IMR-90 (cell line): ENCODE results near the gene TRNAU1AP. TPM values are rescaled to one million over a fixed set of nuclear protein-coding genes. Genes with fewer than 3 reads are reported as not detected.

Experiments used
- ATAC-seq: fragments of 200-7000 bp; cut with Tn5 transposase; 2 replicates; pipeline ENCODE4 v1.9.1; 2020; ENCODE audit warnings: low read depth, mild to moderate bottlenecking, moderate library complexity
- BruUV-seq: library from RNA; stranded (reverse); fragments of 400-500 nt; replicated peaks from 2 replicates; lab custom pipeline; 2021; lab: Mats Ljungman, UMichigan
- CTCF ChIA-PET: fragments of 300-600 bp; formaldehyde crosslinking; extraction: SDS; loops from one replicate; lab custom pipeline; 2021; ENCODE audit warnings: antibody characterized with exemption; lab: Yijun Ruan, JAX
- POLR2A ChIA-PET: fragments of 300-600 bp; sonication (Branson Sonifier 250); formaldehyde crosslinking; loops from one replicate; lab custom pipeline; 2022; ENCODE audit warnings: antibody characterized with exemption; ENCODE audit not compliant: unreplicated experiment; lab: Charles Lee
- DNase-seq: peaks from one replicate; pipeline ENCODE4 v3.0.0; 2013
- H2AFZ ChIP-seq: replicated peaks from 2 replicates; pipeline ENCODE3; 2013; ENCODE audit warnings: low read length, mild to moderate bottlenecking; ENCODE audit not compliant: poor library complexity
- H2AK5ac ChIP-seq: 2 replicates; pipeline ENCODE4 v1.6.1; 2013; ENCODE audit warnings: low read depth, low read length, inconsistent platforms
- H2AK9ac ChIP-seq: replicated peaks from 2 replicates; pipeline ENCODE3; 2013; ENCODE audit warnings: mild to moderate bottlenecking, low read depth, low read length, moderate library complexity; ENCODE audit not compliant: poor library complexity
- H2BK120ac ChIP-seq: 2 replicates; pipeline ENCODE4 v1.6.1; 2013; ENCODE audit warnings: low read depth, low read length, inconsistent platforms
- H2BK15ac ChIP-seq: 3 replicates; pipeline ENCODE4 v1.6.1; 2013; ENCODE audit warnings: low read depth, low read length, inconsistent platforms
- H2BK20ac ChIP-seq: 2 replicates; pipeline ENCODE4 v1.6.1; 2013; ENCODE audit warnings: low read depth, mild to moderate bottlenecking, inconsistent platforms, low read length, moderate library complexity
- H2BK5ac ChIP-seq: 2 replicates; pipeline ENCODE4 v1.6.1; 2013; ENCODE audit warnings: mild to moderate bottlenecking, low read depth, low read length, inconsistent platforms; ENCODE audit not compliant: poor library complexity, severe bottlenecking
- H3K14ac ChIP-seq: replicated peaks from 2 replicates; pipeline ENCODE4 v1.6.1; 2013; ENCODE audit warnings: low read depth, low read length, inconsistent platforms
- H3K18ac ChIP-seq: 2 replicates; pipeline ENCODE4 v1.6.1; 2013; ENCODE audit warnings: low read depth, low read length, control low read depth
- H3K23ac ChIP-seq: 2 replicates; pipeline ENCODE4 v1.6.1; 2013; ENCODE audit warnings: low read depth, low read length, inconsistent platforms
- H3K27ac ChIP-seq: 2 replicates; pipeline ENCODE4 v1.5.1; 2013; ENCODE audit warnings: mild to moderate bottlenecking, control low read depth, low read length; ENCODE audit not compliant: insufficient read depth
- H3K27me3 ChIP-seq: 2 replicates; pipeline ENCODE4 v1.6.1; 2013; ENCODE audit warnings: low read length; ENCODE audit not compliant: control insufficient read depth, insufficient read depth
- H3K36me3 ChIP-seq: 2 replicates; pipeline ENCODE4 v1.6.1; 2013; ENCODE audit warnings: low read length, mixed read lengths; ENCODE audit not compliant: control insufficient read depth, insufficient read depth
- H3K4ac ChIP-seq: 2 replicates; pipeline ENCODE4 v1.6.1; 2013; ENCODE audit warnings: low read depth, low read length, inconsistent platforms
- H3K4me1 ChIP-seq: 2 replicates; pipeline ENCODE4 v1.6.1; 2013; ENCODE audit warnings: low read length, mixed read lengths; ENCODE audit not compliant: control insufficient read depth, insufficient read depth
- H3K4me2 ChIP-seq: 2 replicates; pipeline ENCODE4 v1.6.1; 2013; ENCODE audit warnings: low read depth, mild to moderate bottlenecking, control low read depth, low read length, moderate library complexity
- H3K4me3 ChIP-seq: 2 replicates; pipeline ENCODE4 v1.5.1; 2013; ENCODE audit warnings: low read depth, mild to moderate bottlenecking, control low read depth, low read length, moderate library complexity; ENCODE audit not compliant: insufficient read depth
- H3K56ac ChIP-seq: 2 replicates; pipeline ENCODE4 v1.6.1; 2013; ENCODE audit warnings: low read length, inconsistent platforms; ENCODE audit not compliant: insufficient read depth; ENCODE audit errors: extremely low read depth
- H3K79me1 ChIP-seq, 2 experiments: 2 replicates each; pipeline ENCODE4 v1.6.1; 2013; ENCODE audit warnings: low read length in 2 of 2, inconsistent platforms in 1 of 2, low read depth in 1 of 2
- H3K9ac ChIP-seq: 2 replicates; pipeline ENCODE4 v1.6.1; 2013; ENCODE audit warnings: low read depth, low read length, control low read depth
- H3K9me1 ChIP-seq: 2 replicates; pipeline ENCODE4 v1.6.1; 2013; ENCODE audit warnings: low read length, inconsistent platforms; ENCODE audit not compliant: insufficient read depth
- H3K9me3 ChIP-seq: 2 replicates; pipeline ENCODE4 v1.6.1; 2013; ENCODE audit warnings: low read length; ENCODE audit not compliant: control insufficient read depth, insufficient read depth
- H4K20me1 ChIP-seq: 2 replicates; pipeline ENCODE4 v1.6.1; 2013; ENCODE audit warnings: low read length, inconsistent platforms; ENCODE audit not compliant: insufficient read depth
- H4K5ac ChIP-seq: 2 replicates; pipeline ENCODE4 v1.6.1; 2013; ENCODE audit warnings: mild to moderate bottlenecking, low read depth, low read length, control low read depth
- H4K8ac ChIP-seq, 2 experiments: 2 replicates each; pipeline ENCODE4 v1.6.1; 2013; ENCODE audit warnings: low read depth in 2 of 2, low read length in 2 of 2, control low read depth in 1 of 2, inconsistent platforms in 1 of 2
- H4K91ac ChIP-seq: 2 replicates; pipeline ENCODE4 v1.6.1; 2013; ENCODE audit warnings: low read depth, low read length, inconsistent platforms; ENCODE audit not compliant: insufficient read depth
- BHLHE40 ChIP-seq: fragments of 150-350 bp; IDR thresholded peaks from 2 replicates; pipeline ENCODE4 v1.6.1; 2016; ENCODE audit warnings: mild to moderate bottlenecking, low read depth, low read length
- CEBPB ChIP-seq: IDR thresholded peaks from 2 replicates; pipeline ENCODE4 v1.6.1; 2012; ENCODE audit warnings: low read depth, low read length, improper control_type of control experiment
- CHD1 ChIP-seq: IDR thresholded peaks from 2 replicates; pipeline ENCODE4 v1.6.1; 2012; ENCODE audit warnings: low read depth, low read length, improper control_type of control experiment
- CTCF ChIP-seq: conservative IDR thresholded peaks from 2 replicates; pipeline ENCODE4 v1.5.1; 2012; ENCODE audit warnings: mild to moderate bottlenecking, low read depth, low read length, improper control_type of control experiment
- ELK1 ChIP-seq: fragments of 150-350 bp; IDR thresholded peaks from 2 replicates; pipeline ENCODE4 v1.6.1; 2016; ENCODE audit warnings: low read depth, mild to moderate bottlenecking, low read length, moderate library complexity, borderline replicate concordance
- FOS ChIP-seq: fragments of 150-350 bp; IDR thresholded peaks from 2 replicates; pipeline ENCODE4 v1.6.1; 2016; ENCODE audit warnings: low read depth, low read length
- MAFK ChIP-seq: IDR thresholded peaks from 2 replicates; pipeline ENCODE4 v1.6.1; 2012; ENCODE audit warnings: low read depth, low read length, improper control_type of control experiment
- MAZ ChIP-seq: IDR thresholded peaks from 2 replicates; pipeline ENCODE4 v1.6.1; 2012; ENCODE audit warnings: low read depth, mild to moderate bottlenecking, low read length, improper control_type of control experiment, moderate library complexity, borderline replicate concordance
- MXI1 ChIP-seq: IDR thresholded peaks from 2 replicates; pipeline ENCODE4 v1.6.1; 2012; ENCODE audit warnings: low read depth, mild to moderate bottlenecking, low read length, moderate library complexity, borderline replicate concordance
- NFE2L2 ChIP-seq: fragments of 150-350 bp; IDR thresholded peaks from 2 replicates; pipeline ENCODE4 v1.6.1; 2016; ENCODE audit warnings: low read depth, mild to moderate bottlenecking, low read length
- POLR2A ChIP-seq: IDR thresholded peaks from 2 replicates; pipeline ENCODE4 v1.6.1; 2012; ENCODE audit warnings: mild to moderate bottlenecking, low read depth, low read length
- RAD21 ChIP-seq: IDR thresholded peaks from 2 replicates; pipeline ENCODE4 v1.6.1; 2012; ENCODE audit warnings: low read length, improper control_type of control experiment
- RCOR1 ChIP-seq: IDR thresholded peaks from 2 replicates; pipeline ENCODE4 v1.6.1; 2012; ENCODE audit warnings: mild to moderate bottlenecking, low read length, improper control_type of control experiment; ENCODE audit not compliant: insufficient replicate concordance
- RFX5 ChIP-seq: IDR thresholded peaks from 2 replicates; pipeline ENCODE4 v1.8.0; 2012; ENCODE audit warnings: low read depth, mild to moderate bottlenecking, low read length, moderate library complexity
- SMC3 ChIP-seq: fragments of 150-350 bp; IDR thresholded peaks from 2 replicates; pipeline ENCODE4 v1.6.1; 2016; ENCODE audit warnings: low read depth, mild to moderate bottlenecking, antibody characterized with exemption, low read length, moderate library complexity
- USF2 ChIP-seq: fragments of 150-350 bp; IDR thresholded peaks from 2 replicates; pipeline ENCODE4 v1.6.1; 2017; ENCODE audit warnings: mild to moderate bottlenecking, antibody characterized with exemption, low read length, low read depth
- WGBS, 2 experiments: methylation state at CpG; one replicate each; pipeline versions ENCODE4 v1.1.5 to v1.1.7; 2013; ENCODE audit warnings: missing lambda C conversion rate in 2 of 2; ENCODE audit not compliant: insufficient read length in 1 of 2; ENCODE audit errors: extremely low coverage in 2 of 2; 5-methylcytosine and 5-hydroxymethylcytosine counted together
- dilution Hi-C: fragments of 300-500 bp; cut with HindIII; formaldehyde crosslinking; loops from one replicate; pipeline ENCODE4 v1.14.3; 2018; ENCODE audit warnings: low sequenced_read_pairs; ENCODE audit not compliant: unreplicated experiment
- in situ Hi-C: fragments of 300-500 bp; cut with MboI; formaldehyde crosslinking; loops from 3 replicates; pipeline ENCODE4 v1.14.3; 2019; ENCODE audit warnings: low sequenced_read_pairs, inconsistent platforms, mixed read lengths
- intact Hi-C: fragments of 100-400 bp; cut with micrococcal nuclease; formaldehyde crosslinking; loops from 2 replicates; pipeline ENCODE4 v1.10.0; 2022
- polyA plus RNA-seq, 3 experiments: library from polyadenylated mRNA; depleted of rRNA; stranded (reverse); fragments of >200 nt; gene quantifications; 2 replicates each; pipeline ENCODE4 v1.2.3, GENCODE V29; 2012; ENCODE audit warnings: low replicate concordance in 1 of 3
- total RNA-seq: library from RNA; depleted of rRNA; stranded (reverse); fragments of >200 nt; gene quantifications from 2 replicates; pipeline ENCODE4 v1.2.3, GENCODE V29; 2012

TRNAU1AP gene
- total and polyA plus RNA-seq, 2 of the 4 experiments (the other 2 are of a cell fraction) = 23.3 to 23.8 TPM

- H2AK5ac ChIP-seq = no peak overlapping the region
- intact Hi-C loops = no loop called here
Measured at GRCh38 chr1:28606771-28607170, 53.9 kb downstream of the TRNAU1AP start.

More at GRCh38 chr1:28606771-28607170, 53.9 kb downstream of the TRNAU1AP start:
- H3K79me1 ChIP-seq = peaks cover 0 to 6% of the 10 kb centered on the region in 2 experiments; a peak in 1 of 4 replicates
- DNase-seq = no peak
- H3K18ac ChIP-seq = no peak overlapping the region
- in situ Hi-C loops (loop anchor here (10.0 kb wide), 2 partner anchors 242 to 352 kb away; partner anchors contain the start of genes PHACTR4 and SESN2), dilution Hi-C loops (no loop called here)
- no peak overlapping the region for H4K8ac ChIP-seq
- no peak overlapping the region for H4K5ac ChIP-seq
- H3K27ac ChIP-seq = no peak overlapping the region
- peaks cover 6% of the 10 kb centered on the region for H4K20me1 ChIP-seq
- ChIA-PET CTCF (no interaction called here), POLR2A (interaction anchor here (0.7 kb wide), 1 partner anchor 25 kb away, joined by 3 read pairs; no protein-coding TSS in a partner anchor)
- peaks cover 6% of the 10 kb centered on the region; the same call in 1 of the 2 replicates for H3K9me1 ChIP-seq
- H4K91ac ChIP-seq = no peak overlapping the region
- H3K4me1 ChIP-seq = peaks cover 5% of the 10 kb centered on the region
- WGBS, 2 experiments = no CpG with 5 or more reads among the region's 2 CpGs
- no peak overlapping the region for H3K23ac ChIP-seq
- H3K4me3 ChIP-seq = no peak overlapping the region
- H2BK120ac ChIP-seq = no peak overlapping the region
- no peaks in the 10 kb centered on the region for H3K9me3 ChIP-seq
- H2BK5ac ChIP-seq = no peak overlapping the region
- H3K56ac ChIP-seq = no peak overlapping the region
- H3K27me3 ChIP-seq = no peaks in the 10 kb centered on the region
- no peak overlapping the region for H2AK9ac ChIP-seq
- no peak overlapping the region for H3K9ac ChIP-seq
- no peak for ATAC-seq
- no peak overlapping the region for H3K4ac ChIP-seq
- H2BK20ac ChIP-seq = no peak overlapping the region; the same call in 1 of the 2 replicates
- H3K14ac ChIP-seq = no peak overlapping the region
- no peak overlapping the region for H2AFZ ChIP-seq
- H2BK15ac ChIP-seq = no peak overlapping the region; the same call in 2 of the 3 replicates
- no TSS peak for BruUV-seq
- TF ChIP-seq FOS (no peak), RAD21 (no peak), ELK1 (no peak), MXI1 (no peak), BHLHE40 (no peak), RCOR1 (no peak), POLR2A (no peak), CEBPB (no peak), USF2 (no peak), CHD1 (no peak), RFX5 (no peak), NFE2L2 (no peak), MAZ (no peak), CTCF (no peak), SMC3 (no peak), MAFK (no peak)
- H3K36me3 ChIP-seq = peaks cover 34% of the 10 kb centered on the region
- no peak overlapping the region for H3K4me2 ChIP-seq
